Activated naive CD4-positive, alpha-beta T cell treated with anti-CD3 and anti-CD28 coated beads, Interleukin-2, amount 50 U/mL, for 16 hours (primary cell): ENCODE measurements around the gene FBLIM1.

Source experiments
- DNase-seq: peaks from one replicate; pipeline ENCODE4 v3.0.0-alpha.2; 2020

Gene FBLIM1

GRCh38 chr1:15748690-15749398, 9.8 kb upstream of the FBLIM1 start:
- DNase-seq = no peak

DNA sequence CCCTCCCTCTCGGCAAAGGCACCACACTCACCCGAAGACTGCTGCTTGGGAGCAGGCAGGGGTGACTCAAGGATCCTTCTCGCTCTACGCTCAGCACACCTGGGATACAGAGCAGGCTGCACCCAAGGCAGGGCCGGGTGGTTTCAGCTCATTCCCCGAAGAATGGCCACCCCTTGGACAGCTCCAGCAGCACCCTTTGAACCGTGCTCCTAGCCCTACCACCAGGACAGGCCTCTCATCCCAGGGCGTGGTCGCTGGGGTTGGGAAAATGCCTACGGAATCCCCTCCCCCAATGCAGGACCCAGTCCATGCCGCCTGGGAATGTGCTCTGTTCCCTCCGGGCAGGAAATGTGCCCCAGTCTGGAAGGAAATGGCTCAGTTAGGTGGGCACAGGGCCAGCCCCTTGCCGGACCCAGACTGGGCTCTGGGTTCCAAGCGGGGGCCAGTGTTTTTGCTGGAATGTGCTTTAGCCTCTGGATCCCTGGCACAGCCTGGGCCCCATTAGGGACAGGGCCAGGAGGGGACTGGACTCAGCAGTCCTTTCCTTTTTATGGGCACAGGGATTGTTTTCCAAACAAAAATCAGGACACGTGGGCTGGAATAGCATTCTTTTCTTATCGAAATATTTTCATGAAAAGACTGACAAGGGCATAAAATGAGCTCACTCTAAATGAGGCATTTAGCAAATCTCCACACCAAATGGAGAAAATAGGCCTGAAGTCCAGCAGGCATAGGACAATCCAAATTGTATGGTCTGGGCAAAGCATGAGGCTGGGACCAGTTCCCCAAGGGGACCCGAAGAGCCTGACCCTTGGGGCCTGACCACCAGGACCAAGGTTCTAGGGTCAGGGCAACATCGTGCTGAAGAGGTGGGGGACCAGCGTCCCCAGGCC, 8.9 kb upstream of the FBLIM1 start:
- no peak for DNase-seq

GRCh38 chr1:15750924-15751323, 7.7 kb upstream of the FBLIM1 start:
- no peak for DNase-seq

DNA sequence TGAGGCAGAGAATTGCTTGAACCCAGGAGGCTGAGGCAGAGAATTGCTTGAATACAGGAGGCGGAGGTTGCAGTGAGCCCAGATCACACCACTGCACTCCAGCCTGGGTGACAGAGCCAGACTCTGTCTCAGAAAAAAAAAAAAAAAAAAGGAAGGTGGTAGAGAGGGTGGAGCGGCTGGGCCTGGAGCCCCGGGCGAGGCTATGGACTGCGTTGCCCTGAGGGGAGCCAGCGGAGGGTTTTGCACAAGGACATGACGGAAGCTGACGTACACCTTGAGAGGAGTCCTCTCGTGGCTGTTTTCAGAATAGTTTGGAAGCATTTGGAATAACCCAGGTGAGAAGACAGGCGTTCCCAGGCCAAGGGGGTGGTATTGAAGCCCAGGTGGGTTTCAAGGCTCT, 6.9 kb upstream of the FBLIM1 start:
- DNase-seq = no peak

DNA sequence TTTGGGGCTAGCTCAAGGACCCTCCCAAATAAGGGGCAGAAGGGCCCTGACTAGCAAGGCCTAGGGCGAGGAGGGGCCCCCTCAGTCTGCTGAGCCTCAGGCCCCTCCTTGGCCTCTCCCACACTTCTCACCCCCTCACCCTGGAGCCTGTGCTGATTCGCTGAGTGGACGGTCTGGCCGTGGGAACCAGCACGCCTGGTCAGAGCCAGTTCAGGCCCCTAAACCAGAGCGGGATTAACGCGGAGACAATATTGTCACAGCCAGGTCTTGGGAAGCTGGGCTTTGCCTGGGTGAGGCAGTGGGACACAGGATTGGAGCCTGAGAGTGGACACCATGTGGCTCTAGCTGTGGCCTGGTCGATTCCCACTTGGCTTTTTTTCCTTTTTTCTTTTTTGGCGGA, 4.8 kb upstream of the FBLIM1 start:
- no peak for DNase-seq

GRCh38 chr1:15755021-15755645, 3.5 kb upstream of the FBLIM1 start:
- no peak for DNase-seq

GRCh38 chr1:15755646-15756040, 3.0 kb upstream of the FBLIM1 start:
- no peak for DNase-seq

- DNase-seq = no peak
These were observed 2.2 kb upstream of the FBLIM1 start for GRCh38 chr1:15756143-15757015.

GRCh38 chr1:15757016-15757543, 1.5 kb upstream of the FBLIM1 start:
- DNase-seq = no peak

- DNase-seq = no peak
These were observed 836 bp upstream of the FBLIM1 start for GRCh38 chr1:15757575-15758342.

DNA sequence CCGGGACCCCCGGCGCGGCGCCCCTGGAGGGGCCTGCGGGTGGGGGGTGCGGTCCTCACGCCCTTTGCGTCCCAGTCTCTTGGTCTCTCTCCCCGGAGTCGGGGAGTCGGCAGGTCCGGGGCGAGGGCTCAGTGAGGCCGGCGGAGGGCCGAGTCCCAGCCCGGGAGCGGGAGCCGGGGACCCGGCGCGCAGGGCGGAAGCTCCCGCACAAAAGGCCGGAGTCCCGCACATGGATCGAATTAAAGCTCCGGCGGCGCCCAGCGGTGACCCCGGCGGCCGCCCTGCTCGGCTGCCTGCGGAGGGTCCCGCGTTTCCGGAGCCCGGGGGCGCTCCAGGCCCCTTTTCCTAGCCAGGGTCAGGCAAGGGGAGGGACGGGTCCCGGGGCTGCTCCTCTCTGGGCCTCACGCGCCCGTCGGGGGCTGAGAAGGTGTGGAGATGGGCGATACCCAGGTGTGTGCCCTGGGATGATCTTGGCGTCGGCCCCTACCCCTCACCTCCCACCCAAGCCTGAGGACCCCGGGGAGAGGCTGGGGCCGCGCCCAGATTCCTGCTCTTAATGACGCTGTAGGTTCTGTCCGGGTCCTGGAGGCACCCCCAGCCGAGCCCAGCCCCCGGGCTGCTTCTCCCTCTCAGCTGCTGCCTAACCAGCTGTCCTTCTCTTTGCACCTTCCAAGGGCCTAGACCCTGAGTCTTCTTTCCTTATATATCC, 512 bp downstream of the FBLIM1 start:
- DNase-seq = no peak

- DNase-seq = no peak
These were observed 2.1 kb downstream of the FBLIM1 start for GRCh38 chr1:15760520-15761211.

DNA sequence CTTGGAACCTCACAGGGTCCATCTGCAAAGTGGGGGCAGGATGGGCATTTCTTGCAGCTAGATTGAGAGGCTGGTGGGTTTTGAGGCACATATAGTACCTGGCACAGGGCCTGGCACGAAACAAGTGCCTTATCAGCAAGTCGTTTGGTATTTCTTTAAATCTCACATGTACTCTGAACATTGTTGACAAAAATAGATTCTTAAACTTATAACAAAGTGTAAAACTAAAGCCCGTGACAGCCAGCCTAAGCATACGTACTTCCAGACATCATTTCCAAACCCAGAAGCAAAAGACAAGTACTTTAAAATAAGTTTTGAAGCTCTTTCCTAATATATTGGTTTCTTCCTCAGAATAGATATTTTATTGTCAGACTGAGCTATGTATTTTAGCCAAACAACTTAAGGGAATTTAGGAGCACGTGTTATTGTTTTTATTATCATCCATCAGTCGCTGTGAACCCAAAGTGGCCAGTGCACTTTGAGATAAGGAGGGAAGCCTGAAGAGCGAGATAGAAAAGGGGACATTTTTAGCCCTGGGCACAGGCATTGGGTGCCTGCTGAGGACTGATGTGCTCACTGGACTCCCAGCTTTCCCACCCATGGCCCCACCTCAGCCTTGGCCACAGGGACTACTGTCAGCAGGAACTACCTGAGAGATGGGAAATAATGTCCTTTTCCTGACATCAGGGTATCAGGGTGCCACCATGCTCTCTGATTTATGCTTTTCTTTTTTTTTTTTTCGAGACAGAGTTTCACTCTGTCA, 3.0 kb downstream of the FBLIM1 start:
- no peak for DNase-seq

DNA sequence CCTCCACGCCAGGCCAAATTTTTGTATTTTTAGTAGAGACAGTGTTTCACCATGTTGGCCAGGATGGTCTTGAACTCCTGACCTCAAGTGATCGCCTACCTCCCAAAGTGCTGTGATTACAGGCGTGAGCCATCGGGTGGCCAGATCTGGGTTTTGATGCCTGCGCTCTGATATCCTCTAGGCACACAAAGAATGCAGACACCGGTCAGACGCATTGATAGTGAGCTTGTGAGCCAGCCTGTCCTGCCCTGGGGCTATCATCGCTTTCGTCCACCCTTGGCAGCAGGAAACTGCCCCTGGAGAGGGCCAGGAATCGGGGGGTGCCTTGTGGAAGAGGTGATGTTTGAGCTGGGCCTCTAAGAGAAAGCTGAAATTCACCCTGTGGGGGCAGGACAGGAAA, 4.0 kb downstream of the FBLIM1 start:
- no peak for DNase-seq

DNA sequence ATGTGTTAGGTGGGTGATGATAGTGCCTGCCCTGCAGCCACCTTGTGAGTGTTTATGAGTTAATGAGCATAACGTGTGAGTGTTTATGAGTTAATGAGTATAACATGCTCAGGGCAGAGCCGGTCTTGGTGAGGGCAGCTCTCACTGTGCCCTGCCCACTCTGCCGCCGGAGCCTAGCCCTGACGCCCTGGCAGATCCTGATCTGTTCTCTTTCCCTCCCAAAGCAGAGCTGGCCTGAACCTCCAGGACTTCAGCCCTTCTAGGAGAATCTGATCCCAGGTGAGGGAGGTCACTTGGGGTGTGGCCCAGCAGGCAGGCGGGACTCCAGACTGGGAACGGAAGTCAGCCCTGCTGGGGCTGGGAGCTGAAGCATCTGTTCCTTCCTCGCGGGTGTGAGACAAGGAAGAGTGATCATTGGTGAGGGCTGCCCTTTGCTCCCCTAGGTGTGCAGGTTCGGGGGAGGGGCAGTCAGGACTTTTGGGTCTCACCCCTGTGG, 5.7 kb downstream of the FBLIM1 start:
- DNase-seq = no peak

- no peak for DNase-seq
These were observed 6.3 kb downstream of the FBLIM1 start for GRCh38 chr1:15764890-15765289.

- no peak for DNase-seq
These were observed 7.0 kb downstream of the FBLIM1 start for GRCh38 chr1:15765495-15766194.

DNA sequence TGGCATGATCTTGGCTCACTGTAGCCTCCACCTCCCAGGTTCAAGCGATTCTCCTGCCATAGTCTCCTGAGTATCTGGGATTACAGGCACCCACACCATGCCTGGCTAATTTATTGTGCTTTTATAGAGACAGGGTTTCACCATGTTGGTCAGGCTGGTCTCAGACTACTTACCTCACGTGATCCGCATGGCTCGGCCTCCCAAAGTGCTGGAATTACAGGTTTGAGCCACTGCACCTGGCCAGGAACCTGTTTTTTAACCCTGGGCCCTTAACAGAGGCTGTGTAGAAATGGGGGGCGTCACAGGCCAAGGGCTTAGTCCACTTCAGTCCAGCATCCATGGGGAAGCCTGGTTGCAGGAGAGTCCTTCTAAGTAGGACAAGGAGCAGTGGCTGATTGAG, 9.3 kb downstream of the FBLIM1 start:
- no peak for DNase-seq

DNA sequence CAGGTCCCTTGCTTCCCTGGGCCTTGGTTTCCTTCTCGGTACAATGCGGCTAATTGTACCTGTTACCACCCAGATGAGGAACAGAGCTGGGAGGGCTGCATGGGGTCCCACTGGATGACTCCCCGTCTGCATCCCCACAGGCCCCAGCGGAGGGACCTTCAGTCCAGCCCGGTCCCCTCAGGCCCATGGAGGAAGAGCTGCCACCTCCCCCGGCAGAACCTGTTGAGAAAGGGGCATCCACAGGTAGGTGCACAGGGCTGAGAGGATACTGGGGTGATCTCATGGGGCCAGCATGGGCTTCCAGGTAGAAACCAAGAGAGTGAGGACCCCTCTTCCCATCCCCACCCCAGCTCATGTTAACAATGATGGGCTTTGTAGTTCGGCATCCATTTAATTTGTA, 9.8 kb downstream of the FBLIM1 start:
- no peak for DNase-seq
